Stomach (tissue), 9 donors: Measurements from ENCODE around the gene MAP2K1. TPM values are rescaled to one million over a fixed set of nuclear protein-coding genes. Genes with fewer than 3 reads are reported as not detected.

ENCODE experiments used
- DNase-seq, 2 donors: peaks; one replicate each; pipeline versions ENCODE4 v3.0.0 to v3.0.0-alpha.2; 2013 to 2019
- H3K27ac ChIP-seq, 5 donors: fragments of 200-600 bp in 4 of 5; sonication (generic) in 4 of 5; one replicate each; pipeline ENCODE4 v1.5.1; 2013 to 2019; ENCODE audit warnings: mild to moderate bottlenecking in 1 of 5, moderate library complexity in 1 of 5
- H3K27me3 ChIP-seq, 3 donors: fragments of 200-600 bp; sonication (generic); one replicate each; pipeline ENCODE4 v1.5.1; 2017 to 2019; ENCODE audit warnings: mixed run types in 1 of 3
- H3K36me3 ChIP-seq, 4 donors: fragments of 200-600 bp; sonication (generic); 1 replicate in 3 of 4; 2 replicates in 1 of 4; pipeline ENCODE4 v1.5.1; 2016 to 2019
- H3K4me1 ChIP-seq, 4 donors: fragments of 200-600 bp; sonication (generic); one replicate each; pipeline ENCODE4 v1.5.1; 2016 to 2019
- H3K4me3 ChIP-seq, 4 donors: fragments of 200-600 bp; sonication (generic) in 3 of 4; one replicate each; pipeline ENCODE4 v1.5.1; 2016 to 2019; ENCODE audit warnings: mild to moderate bottlenecking in 1 of 4
- H3K9me3 ChIP-seq, 4 donors: fragments of 200-600 bp; sonication (generic); one replicate each; pipeline ENCODE4 v1.5.1; 2016 to 2019
- EP300 ChIP-seq: sonication (generic); formaldehyde crosslinking; IDR thresholded peaks from one replicate; pipeline ENCODE4 v1.6.1; 2017; ENCODE audit warnings: antibody characterized with exemption
- POLR2A ChIP-seq, 4 donors: fragments of 450-650 bp; IDR thresholded peaks; one replicate each; pipeline ENCODE4 v1.6.1; 2016; ENCODE audit warnings: antibody characterized with exemption in 4 of 4, control low read depth in 2 of 4, mild to moderate bottlenecking in 1 of 4, moderate library complexity in 1 of 4
- POLR2AphosphoS5 ChIP-seq, 3 donors: sonication (generic); formaldehyde crosslinking; IDR thresholded peaks; one replicate each; pipeline ENCODE4 v1.6.1; 2016; ENCODE audit warnings: antibody characterized with exemption in 3 of 3
- whole genome bisulfite sequencing, 5 donors: extraction: QIAGEN DNeasy Blood & Tissue Kit in 3 of 5; methylation state at CpG; one replicate each; pipeline versions ENCODE4 v1.1.5 to v1.1.7; 2013 to 2018; 5-methylcytosine and 5-hydroxymethylcytosine counted together
- intact Hi-C: fragments of 100-400 bp; cut with DNase I; formaldehyde crosslinking; loops from one replicate; pipeline ENCODE4 v1.15.1; 2023; ENCODE audit warnings: low total_unique reads
- polyA plus RNA-seq, 3 donors: library from polyadenylated mRNA; stranded (reverse); fragments of 200-250 nt; gene quantifications; one replicate each; pipeline ENCODE4 v1.2.3, GENCODE V29; 2013
- total RNA-seq, 5 donors: library from RNA; depleted of rRNA; stranded (reverse); fragments of >200 nt; gene quantifications; one replicate each; pipeline versions ENCODE4 v1.1.0 to v1.2.3, GENCODE V29; 2014 to 2016
- TF ChIP-seq, protein P1 (sequence below), 7 experiments: fragments of 450-650 bp in 4 of 7; fragments of 200-600 bp in 3 of 7; sonication (generic) in 3 of 7; IDR thresholded peaks; one replicate each; pipeline ENCODE4 v1.5.1; 2016 to 2019; ENCODE audit warnings: antibody characterized with exemption in 7 of 7, control low read depth in 2 of 7, mild to moderate bottlenecking in 1 of 7
- donor health status: healthy with polysubstance abuse.
- donor health status: Bipolar disorder and iron deficiency.
- donor health status: healthy.

MAP2K1 gene
- total and polyA plus RNA-seq, 8 donors = 20.1 to 123 (median 26.0) TPM

DNA sequence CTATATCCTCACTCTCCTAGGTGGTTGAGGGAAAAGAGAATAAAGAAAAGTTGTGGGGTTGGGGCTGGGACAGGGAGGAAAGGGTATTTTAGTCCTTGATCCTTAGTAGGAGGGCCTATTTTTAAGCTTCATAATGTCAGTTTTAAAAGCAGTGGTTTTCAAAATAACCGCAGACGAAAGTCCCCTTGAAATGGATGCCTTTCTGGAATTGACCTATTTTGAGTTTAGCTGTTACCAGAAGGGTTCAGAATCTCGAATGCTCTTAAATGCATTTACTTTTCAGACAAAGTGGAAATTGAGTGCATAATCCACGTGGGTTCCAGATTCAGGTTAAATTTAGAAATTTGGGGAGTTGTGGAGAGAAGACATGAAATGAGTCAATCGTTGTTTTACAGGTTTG, 16.6 kb downstream of the MAP2K1 start:
- Histone ChIP-seq H3K4me1 (peaks cover 0 to 63% (median 22%) of the 10 kb centered on the region in 4 donors), H3K9me3 (no peaks in the 10 kb centered on the region), H3K36me3 (peaks cover 0 to 10% (median 7%) of the 10 kb centered on the region in 4 donors), H3K27ac (no peak overlapping the region), H3K4me3 (no peak overlapping the region), H3K27me3 (no peaks in the 10 kb centered on the region)
- DNase-seq = no peak
- 76 to 84% (median 83%) methylated on average over 5 of the region's 5 CpGs for WGBS, 5 donors
- TF ChIP-seq, protein P1, sequence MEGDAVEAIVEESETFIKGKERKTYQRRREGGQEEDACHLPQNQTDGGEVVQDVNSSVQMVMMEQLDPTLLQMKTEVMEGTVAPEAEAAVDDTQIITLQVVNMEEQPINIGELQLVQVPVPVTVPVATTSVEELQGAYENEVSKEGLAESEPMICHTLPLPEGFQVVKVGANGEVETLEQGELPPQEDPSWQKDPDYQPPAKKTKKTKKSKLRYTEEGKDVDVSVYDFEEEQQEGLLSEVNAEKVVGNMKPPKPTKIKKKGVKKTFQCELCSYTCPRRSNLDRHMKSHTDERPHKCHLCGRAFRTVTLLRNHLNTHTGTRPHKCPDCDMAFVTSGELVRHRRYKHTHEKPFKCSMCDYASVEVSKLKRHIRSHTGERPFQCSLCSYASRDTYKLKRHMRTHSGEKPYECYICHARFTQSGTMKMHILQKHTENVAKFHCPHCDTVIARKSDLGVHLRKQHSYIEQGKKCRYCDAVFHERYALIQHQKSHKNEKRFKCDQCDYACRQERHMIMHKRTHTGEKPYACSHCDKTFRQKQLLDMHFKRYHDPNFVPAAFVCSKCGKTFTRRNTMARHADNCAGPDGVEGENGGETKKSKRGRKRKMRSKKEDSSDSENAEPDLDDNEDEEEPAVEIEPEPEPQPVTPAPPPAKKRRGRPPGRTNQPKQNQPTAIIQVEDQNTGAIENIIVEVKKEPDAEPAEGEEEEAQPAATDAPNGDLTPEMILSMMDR (IDR thresholded peaks at IDR 0.05) = no peak
- TF ChIP-seq POLR2A (IDR thresholded peaks at IDR 0.05) (no peak), POLR2AphosphoS5 (IDR thresholded peaks at IDR 0.05) (no peak), EP300 (no peak)
- intact Hi-C loops = no loop called here

DNA sequence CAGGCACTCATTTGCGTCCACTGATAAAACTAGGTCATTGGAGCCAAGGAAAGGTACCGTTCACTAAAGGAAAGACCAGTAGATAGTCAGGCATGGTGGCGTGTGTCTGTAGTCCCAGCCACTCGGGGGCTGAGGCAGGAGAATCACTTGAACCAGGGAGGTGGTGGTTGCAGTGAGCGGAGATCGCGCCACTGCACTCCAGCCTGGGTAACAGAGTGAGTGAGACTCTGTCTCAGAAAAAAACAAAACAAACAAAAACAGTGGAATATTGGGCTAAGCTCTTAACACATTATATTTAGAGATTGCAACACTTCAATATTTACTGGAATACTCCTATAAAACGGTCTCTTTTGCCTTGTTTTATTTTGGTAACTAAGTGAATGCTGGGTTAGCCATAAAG, 17.4 kb downstream of the MAP2K1 start:
- WGBS, 5 donors = 61 to 81% (median 71%) methylated on average over 8 of the region's 8 CpGs
- intact Hi-C loops = no loop called here
- H3K4me3 ChIP-seq = no peak overlapping the region

GRCh38 chr15:66404532-66404931, 17.8 kb downstream of the MAP2K1 start:
- TF ChIP-seq, protein P1 (IDR thresholded peaks at IDR 0.05) = no peak
- no peak for TF ChIP-seq EP300
- no peak for TF ChIP-seq POLR2A (IDR thresholded peaks at IDR 0.05)
- no peak for TF ChIP-seq POLR2AphosphoS5 (IDR thresholded peaks at IDR 0.05)
- peaks cover 0 to 70% (median 22%) of the 10 kb centered on the region in 4 donors for H3K4me1 ChIP-seq
- WGBS, 5 donors = 69 to 86% (median 83%) methylated on average over 7 of the region's 7 CpGs
- no peak overlapping the region for H3K27ac ChIP-seq
- no peaks in the 10 kb centered on the region for H3K27me3 ChIP-seq
- peaks cover 0 to 7% (median 1%) of the 10 kb centered on the region in 4 donors for H3K36me3 ChIP-seq
- no peak overlapping the region for H3K4me3 ChIP-seq
- intact Hi-C loops = no loop called here
- H3K9me3 ChIP-seq = no peaks in the 10 kb centered on the region
- no peak for DNase-seq

More for the DNA sequence above, 17.4 kb downstream of the MAP2K1 start:
- H3K9me3 ChIP-seq = no peaks in the 10 kb centered on the region
- TF ChIP-seq, protein P1 (IDR thresholded peaks at IDR 0.05) = no peak
- no peak for TF ChIP-seq EP300
- no peak for TF ChIP-seq POLR2A (IDR thresholded peaks at IDR 0.05)
- no peak for TF ChIP-seq POLR2AphosphoS5 (IDR thresholded peaks at IDR 0.05)
- DNase-seq = no peak
- peaks cover 0 to 10% (median 5%) of the 10 kb centered on the region in 4 donors for H3K36me3 ChIP-seq
- no peak overlapping the region for H3K27ac ChIP-seq
- peaks cover 0 to 66% (median 22%) of the 10 kb centered on the region in 4 donors for H3K4me1 ChIP-seq
- H3K27me3 ChIP-seq = no peaks in the 10 kb centered on the region

GRCh38 chr15:66405007-66405406, 18.3 kb downstream of the MAP2K1 start:
- no peak overlapping the region for H3K27ac ChIP-seq
- no peak overlapping the region for H3K4me3 ChIP-seq
- 78 to 93% (median 87%) methylated on average over 2 of the region's 2 CpGs for WGBS, 5 donors

More at GRCh38 chr15:66405007-66405406, 18.3 kb downstream of the MAP2K1 start:
- Histone ChIP-seq H3K4me1 (peaks cover 0 to 73% (median 22%) of the 10 kb centered on the region in 4 donors), H3K27me3 (no peaks in the 10 kb centered on the region), H3K36me3 (peaks cover 0 to 2% (median 0%) of the 10 kb centered on the region in 4 donors), H3K9me3 (no peaks in the 10 kb centered on the region)
- no peak for TF ChIP-seq POLR2AphosphoS5 (IDR thresholded peaks at IDR 0.05)
- TF ChIP-seq EP300 = no peak
- TF ChIP-seq, protein P1 (IDR thresholded peaks at IDR 0.05) = no peak
- TF ChIP-seq POLR2A (IDR thresholded peaks at IDR 0.05) = no peak
- intact Hi-C loops = no loop called here
- no peak for DNase-seq
